Osteoblast (primary cell): ENCODE results near the gene TRMT2A. TPM values are rescaled to one million over a fixed set of nuclear protein-coding genes. Genes with fewer than 3 reads are reported as not detected.

Experiments
- DNase-seq: peaks from one replicate; pipeline ENCODE4 v3.0.0; 2011; ENCODE audit warnings: low spot score, mixed read lengths; ENCODE audit not compliant: insufficient read length; ENCODE audit errors: missing footprints
- H2AFZ ChIP-seq: 2 replicates; pipeline ENCODE4 v1.6.0; 2011; ENCODE audit warnings: mild to moderate bottlenecking, low read length
- H3K27ac ChIP-seq: 2 replicates; pipeline ENCODE4 v1.5.1; 2011; ENCODE audit warnings: mild to moderate bottlenecking, low read depth, low read length, moderate library complexity
- H3K27me3 ChIP-seq: 2 replicates; pipeline ENCODE4 v1.6.0; 2012; ENCODE audit warnings: mild to moderate bottlenecking, control low read depth, inconsistent platforms, low read length, moderate library complexity; ENCODE audit not compliant: insufficient read depth
- H3K36me3 ChIP-seq: 2 replicates; pipeline ENCODE4 v1.5.1; 2011; ENCODE audit warnings: mild to moderate bottlenecking, low read length, control low read depth, moderate library complexity; ENCODE audit not compliant: insufficient read depth
- H3K4me1 ChIP-seq: 2 replicates; pipeline ENCODE4 v1.5.1; 2011; ENCODE audit warnings: mild to moderate bottlenecking, low read length, control low read depth, moderate library complexity; ENCODE audit not compliant: insufficient read depth
- H3K4me2 ChIP-seq: 2 replicates; pipeline ENCODE4 v1.6.0; 2011; ENCODE audit warnings: mild to moderate bottlenecking, low read length; ENCODE audit not compliant: insufficient read depth
- H3K4me3 ChIP-seq: fragments of 200-600 bp; sonication (generic); 3 replicates; pipeline ENCODE4 v1.5.1; 2012; ENCODE audit warnings: mild to moderate bottlenecking, low read length, inconsistent platforms; ENCODE audit not compliant: insufficient read depth
- H3K79me2 ChIP-seq: 2 replicates; pipeline ENCODE4 v1.6.0; 2012; ENCODE audit warnings: mild to moderate bottlenecking, low read length, control low read depth, inconsistent platforms; ENCODE audit not compliant: insufficient read depth
- H3K9me3 ChIP-seq: 2 replicates; pipeline ENCODE4 v1.5.1; 2011; ENCODE audit warnings: low read depth, low read length, control low read depth
- H4K20me1 ChIP-seq: 2 replicates; pipeline ENCODE4 v1.6.0; 2012; ENCODE audit warnings: mild to moderate bottlenecking, low read length, control low read depth; ENCODE audit not compliant: insufficient read depth
- CTCF ChIP-seq: IDR thresholded peaks from 2 replicates; pipeline ENCODE4 v1.5.1; 2011; ENCODE audit warnings: mild to moderate bottlenecking, low read depth, low read length, moderate library complexity; ENCODE audit errors: extremely low read depth
- total RNA-seq: library from RNA; depleted of rRNA; stranded (reverse); fragments of >200 nt; gene quantifications from 2 replicates; pipeline ENCODE4 v1.2.3, GENCODE V29; 2012

TRMT2A gene
- total RNA-seq, 1 donor = 43.8 TPM

- peaks cover 16% of the 10 kb centered on the region for H4K20me1 ChIP-seq
- peak; percentile 44 for DNase-seq
- no peak overlapping the region for H3K27ac ChIP-seq
- H3K4me3 ChIP-seq = no peak overlapping the region
- H3K9me3 ChIP-seq = no peaks in the 10 kb centered on the region
- H3K4me1 ChIP-seq = no peaks in the 10 kb centered on the region
- no peaks in the 10 kb centered on the region for H3K27me3 ChIP-seq
- H3K36me3 ChIP-seq = peaks cover 89% of the 10 kb centered on the region
- no peak overlapping the region for H3K4me2 ChIP-seq
- H2AFZ ChIP-seq = no peak overlapping the region
- no peak for TF ChIP-seq CTCF
- peaks cover 79% of the 10 kb centered on the region for H3K79me2 ChIP-seq
These were observed 20.2 kb downstream of the TRMT2A start for GRCh38 chr22:20096574-20097420.

DNA sequence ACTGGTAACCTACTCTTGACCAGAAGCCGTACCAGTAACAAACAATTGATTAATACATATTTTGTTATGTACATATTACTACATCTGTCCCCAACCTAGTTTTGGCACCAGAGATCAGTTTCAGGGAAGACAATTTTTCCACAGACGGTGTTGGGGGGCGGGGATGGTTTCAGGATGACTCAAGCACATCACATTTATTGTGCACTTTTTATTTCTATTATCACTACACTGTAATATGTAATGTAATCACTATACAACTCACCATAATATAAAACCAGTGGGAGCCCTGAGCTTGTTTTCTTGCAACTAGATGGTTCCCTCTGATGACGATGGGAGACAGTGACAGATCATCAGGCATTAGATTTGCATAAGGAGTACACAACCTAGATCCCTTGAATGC, 21.5 kb downstream of the TRMT2A start:
- no peak overlapping the region for H3K4me2 ChIP-seq
- no peaks in the 10 kb centered on the region for H3K9me3 ChIP-seq
- DNase-seq = peak; percentile 39
- H3K4me3 ChIP-seq = no peak overlapping the region
- H4K20me1 ChIP-seq = peaks cover 20% of the 10 kb centered on the region
- H3K27me3 ChIP-seq = no peaks in the 10 kb centered on the region
- TF ChIP-seq CTCF = no peak
- H3K27ac ChIP-seq = no peak overlapping the region
- H2AFZ ChIP-seq = no peak overlapping the region
- peaks cover 91% of the 10 kb centered on the region for H3K36me3 ChIP-seq
- peaks cover 81% of the 10 kb centered on the region for H3K79me2 ChIP-seq
- H3K4me1 ChIP-seq = peaks cover 2% of the 10 kb centered on the region

GRCh38 chr22:20094197-20094807, 22.7 kb downstream of the TRMT2A start:
- H3K9me3 ChIP-seq = no peaks in the 10 kb centered on the region
- TF ChIP-seq CTCF = no peak
- H4K20me1 ChIP-seq = peaks cover 26% of the 10 kb centered on the region
- no peak overlapping the region for H3K4me3 ChIP-seq
- no peaks in the 10 kb centered on the region for H3K27me3 ChIP-seq
- peaks cover 77% of the 10 kb centered on the region for H3K79me2 ChIP-seq
- H2AFZ ChIP-seq = no peak overlapping the region
- peaks cover 8% of the 10 kb centered on the region for H3K4me1 ChIP-seq
- H3K36me3 ChIP-seq = peaks cover 93% of the 10 kb centered on the region
- no peak overlapping the region for H3K27ac ChIP-seq
- DNase-seq = peak; percentile 25
- no peak overlapping the region for H3K4me2 ChIP-seq
